Globus pallidus (tissue), 1 donor: Measurements from ENCODE around the gene EXOSC2.
A peak's percentile ranks its signal among the peaks of the same experiment; 100 is the strongest.

Experiments
- DNase-seq: peaks from one replicate; pipeline ENCODE4 v3.0.0-alpha.2; 2015; ENCODE audit warnings: low spot score

EXOSC2 gene

DNA sequence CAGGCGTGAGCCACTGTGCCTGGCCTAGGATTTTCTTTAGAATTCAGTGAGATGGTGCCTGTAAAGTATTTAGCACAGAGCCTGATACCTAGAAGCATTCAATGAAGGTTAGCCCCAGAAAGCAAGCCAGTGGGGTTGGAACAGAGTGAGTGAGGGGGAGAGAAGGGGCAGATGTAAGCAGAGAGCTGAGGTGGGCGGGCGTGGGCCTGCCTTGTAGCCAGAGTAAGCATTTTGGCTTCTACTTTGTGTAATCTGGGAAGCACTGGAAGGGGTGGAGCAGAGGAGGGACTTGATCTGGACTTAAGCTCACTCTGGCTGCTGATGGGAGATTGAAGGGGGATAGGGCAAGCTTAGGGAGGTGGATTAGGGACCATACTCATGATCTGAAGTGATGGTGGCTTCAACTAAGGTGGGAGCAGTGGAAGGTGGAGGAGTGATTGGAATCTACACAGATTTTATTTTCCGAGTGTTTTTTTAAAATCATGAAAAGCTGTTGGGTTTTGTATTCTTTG is 2.6 kb downstream of the EXOSC2 start:
- DNase-seq: no peak

DNA sequence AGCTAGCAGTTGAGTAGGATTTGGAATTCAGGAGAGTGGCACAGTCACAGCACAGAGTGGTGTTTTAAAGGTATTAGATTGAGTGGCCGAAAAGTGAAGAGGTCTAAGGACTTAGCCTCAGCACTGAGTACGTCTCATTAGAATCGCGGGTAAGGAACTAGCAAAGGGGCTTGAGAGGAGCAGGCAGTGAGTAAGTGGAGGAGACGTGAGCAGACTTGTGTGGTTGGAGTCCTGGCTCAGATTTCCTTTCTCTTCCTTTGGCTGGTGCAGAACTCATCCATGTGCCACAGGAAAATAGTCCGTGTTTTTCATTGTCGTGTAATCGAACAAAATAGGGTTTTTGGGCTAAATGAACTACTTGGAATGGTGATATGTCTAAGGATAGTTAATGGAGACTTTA is 3.4 kb downstream of the EXOSC2 start:
- DNase-seq: no peak

DNA sequence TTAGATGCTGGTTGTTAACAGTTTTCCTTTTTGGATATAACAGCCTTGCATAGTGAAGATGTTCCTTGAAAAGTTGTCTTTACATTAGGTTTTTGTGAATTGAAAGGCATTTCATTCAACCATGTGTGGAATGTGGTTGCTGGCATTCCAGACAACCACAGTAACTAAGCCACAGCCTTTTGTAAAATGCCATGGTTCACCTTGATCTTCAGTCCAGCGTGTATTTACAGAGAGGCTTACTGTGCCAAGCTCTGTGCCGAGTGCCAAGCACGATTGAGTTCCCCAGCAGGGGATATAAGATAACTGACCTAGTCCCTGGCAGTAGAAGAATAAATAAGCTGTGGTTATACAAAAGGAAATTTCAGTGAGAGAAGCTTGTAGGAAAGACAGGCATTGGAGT is 4.9 kb downstream of the EXOSC2 start:
- DNase-seq: no peak

DNA sequence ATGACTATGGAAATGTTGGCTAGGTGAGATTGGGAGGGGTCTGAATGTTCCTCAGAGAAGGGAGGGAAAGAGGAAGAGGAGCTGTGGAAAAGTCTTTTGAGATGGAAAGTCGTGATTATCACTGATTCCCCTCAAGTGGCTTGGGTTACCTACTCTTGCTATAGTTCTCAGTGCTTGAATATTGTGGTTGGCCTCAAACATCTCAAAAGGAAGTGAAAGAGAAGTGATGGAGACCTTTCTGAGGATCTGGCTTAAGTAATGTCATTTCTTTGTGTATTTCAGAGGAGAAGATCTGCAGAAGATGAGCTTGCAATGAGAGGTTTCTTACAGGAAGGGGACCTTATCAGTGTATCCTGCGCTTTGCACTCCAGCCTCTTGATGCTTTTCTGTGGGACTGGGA is 5.5 kb downstream of the EXOSC2 start:
- DNase-seq: no peak

DNA sequence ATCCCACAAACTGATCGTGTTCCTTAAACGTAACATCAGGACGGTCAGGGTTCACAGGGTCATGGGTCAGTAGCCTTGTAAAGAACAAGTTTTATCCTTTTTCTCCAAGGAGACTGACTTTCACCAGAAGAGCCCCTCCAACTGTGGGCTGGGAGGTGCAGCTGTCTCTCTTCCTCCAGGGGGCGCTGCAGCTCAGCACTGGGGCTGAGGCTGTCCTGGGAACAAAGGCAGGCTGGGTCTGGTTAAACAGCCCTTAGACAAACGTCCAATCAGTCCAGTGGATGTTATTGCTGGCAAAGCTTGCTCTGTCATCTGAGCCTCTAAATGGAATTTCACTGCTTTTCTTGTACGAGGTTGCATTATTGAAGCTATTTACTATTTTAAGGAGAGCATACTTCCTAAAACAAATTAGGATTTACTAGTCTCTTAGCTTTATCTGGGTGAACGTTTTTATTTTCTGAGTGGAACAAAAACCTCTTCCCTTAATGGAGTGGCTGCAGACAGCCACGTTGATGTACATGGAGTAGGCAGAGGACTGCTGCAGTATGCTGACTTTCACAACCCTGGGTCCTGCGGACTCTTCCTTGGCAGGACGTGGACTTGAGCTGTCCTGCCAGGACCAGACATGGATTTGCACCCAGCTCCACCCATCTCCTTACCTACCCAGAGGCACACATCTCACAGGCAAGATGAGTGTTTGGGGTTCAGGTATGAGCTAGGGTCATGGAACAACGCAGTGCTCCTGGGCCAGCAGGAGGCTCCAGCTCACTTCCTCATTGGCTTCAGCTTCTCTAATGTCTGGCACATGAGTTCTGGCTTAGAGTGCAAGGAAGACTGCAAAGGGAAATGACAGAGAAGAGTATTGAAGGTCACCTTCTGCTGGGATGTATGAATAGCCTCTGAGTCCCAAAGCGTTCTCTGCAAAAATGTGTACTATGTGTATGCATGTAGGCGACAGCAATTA is 7.8 kb downstream of the EXOSC2 start:
- DNase-seq: peak; percentile 84

DNA sequence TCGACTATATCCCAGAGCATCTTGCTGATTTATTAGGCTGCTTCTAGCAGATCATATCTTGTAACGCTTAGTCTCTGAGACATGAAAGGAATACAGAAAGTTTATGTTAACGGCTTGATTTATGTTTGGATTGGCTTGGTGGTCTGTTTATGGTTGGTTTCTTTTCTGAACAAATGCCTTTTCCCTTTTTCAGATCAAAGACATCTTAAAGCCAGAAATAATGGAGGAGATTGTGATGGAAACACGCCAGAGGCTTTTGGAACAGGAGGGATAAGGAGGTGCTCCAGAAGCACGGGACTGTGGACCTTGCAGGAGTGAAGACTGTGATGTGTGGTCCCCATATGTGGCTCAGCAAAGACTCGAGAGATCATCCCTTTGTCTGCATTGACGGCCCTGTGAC is 9.9 kb downstream of the EXOSC2 start:
- DNase-seq: no peak

DNA sequence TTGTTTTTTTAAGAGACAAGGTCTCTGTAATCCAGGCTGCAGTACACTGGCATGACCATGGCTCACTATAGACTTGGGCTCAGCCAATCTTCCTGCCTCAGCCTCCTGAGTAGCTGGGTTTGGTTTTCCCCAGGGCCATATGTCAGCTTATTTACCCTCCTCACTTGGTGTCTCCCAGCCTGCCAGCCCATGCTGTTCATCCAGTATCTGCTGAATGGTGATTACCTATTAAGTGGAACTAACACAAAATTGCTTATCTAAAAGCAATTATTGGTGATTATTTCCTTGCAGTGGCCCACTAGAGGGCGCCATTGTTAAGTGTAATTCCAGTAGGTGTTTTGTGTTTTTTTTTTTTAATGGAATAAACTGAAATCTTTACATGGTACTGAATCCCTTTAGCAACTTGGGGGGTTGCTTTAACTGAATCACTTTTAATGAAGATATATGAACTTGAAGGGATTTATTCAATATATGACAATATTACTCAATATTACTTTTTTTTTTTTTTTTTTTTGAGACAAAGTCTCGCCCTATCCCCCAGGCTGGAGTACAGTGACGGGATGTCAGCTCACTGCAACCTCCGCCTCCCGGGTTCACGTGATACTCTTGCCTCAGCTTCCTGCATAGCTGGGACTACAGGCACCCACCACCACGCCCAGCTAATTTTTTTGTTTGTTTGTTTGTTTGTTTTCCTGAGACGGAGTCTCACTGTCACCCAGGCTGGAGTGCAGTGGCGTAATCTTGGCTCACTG is 13.8 kb downstream of the EXOSC2 start:
- DNase-seq: peak; percentile 38

DNA sequence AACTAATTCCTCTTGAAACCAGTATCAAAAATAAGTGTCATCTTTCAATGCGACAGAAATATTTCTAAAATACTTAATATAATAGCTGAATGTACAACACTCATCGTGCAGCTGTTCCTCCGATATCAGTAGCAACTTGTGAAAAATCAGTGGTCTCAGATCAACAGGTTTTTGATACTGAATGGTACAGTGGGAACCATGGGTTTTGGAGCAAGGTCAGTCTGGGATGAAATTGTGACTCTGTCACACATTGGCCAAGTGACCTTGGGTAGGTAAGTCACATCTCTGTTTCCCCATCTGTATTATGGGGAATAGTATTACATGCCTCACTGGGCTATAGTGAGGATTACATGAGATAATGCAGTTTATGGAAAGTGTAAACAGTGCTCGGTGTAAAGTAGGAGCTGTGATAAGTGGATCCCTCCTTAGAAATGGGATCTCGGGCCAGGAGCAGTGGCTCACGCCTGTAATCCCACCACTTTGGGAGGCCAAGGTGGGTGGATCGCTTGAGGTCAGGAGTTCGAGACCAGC is 17.3 kb downstream of the EXOSC2 start:
- DNase-seq: no peak

DNA sequence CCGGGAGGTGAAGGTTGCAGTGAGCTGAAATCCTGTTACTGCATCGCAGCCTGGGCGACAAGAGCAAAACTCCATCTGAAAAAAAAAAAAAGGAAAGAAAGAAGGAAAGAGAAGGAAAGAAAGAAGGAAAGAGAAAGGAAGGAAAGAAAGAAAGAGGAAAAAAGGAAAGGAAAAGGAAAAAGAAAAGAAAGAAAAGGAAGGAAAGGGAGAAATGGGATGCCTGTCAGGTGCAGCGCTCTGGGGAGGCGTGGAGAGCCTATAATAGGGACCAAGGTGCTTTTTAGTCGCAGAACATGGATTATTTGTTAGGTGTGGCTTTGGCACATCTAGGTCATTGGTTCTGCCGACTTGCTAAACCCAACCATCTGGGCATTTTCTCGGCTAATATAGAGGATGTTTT is 17.9 kb downstream of the EXOSC2 start:
- DNase-seq: no peak

DNA sequence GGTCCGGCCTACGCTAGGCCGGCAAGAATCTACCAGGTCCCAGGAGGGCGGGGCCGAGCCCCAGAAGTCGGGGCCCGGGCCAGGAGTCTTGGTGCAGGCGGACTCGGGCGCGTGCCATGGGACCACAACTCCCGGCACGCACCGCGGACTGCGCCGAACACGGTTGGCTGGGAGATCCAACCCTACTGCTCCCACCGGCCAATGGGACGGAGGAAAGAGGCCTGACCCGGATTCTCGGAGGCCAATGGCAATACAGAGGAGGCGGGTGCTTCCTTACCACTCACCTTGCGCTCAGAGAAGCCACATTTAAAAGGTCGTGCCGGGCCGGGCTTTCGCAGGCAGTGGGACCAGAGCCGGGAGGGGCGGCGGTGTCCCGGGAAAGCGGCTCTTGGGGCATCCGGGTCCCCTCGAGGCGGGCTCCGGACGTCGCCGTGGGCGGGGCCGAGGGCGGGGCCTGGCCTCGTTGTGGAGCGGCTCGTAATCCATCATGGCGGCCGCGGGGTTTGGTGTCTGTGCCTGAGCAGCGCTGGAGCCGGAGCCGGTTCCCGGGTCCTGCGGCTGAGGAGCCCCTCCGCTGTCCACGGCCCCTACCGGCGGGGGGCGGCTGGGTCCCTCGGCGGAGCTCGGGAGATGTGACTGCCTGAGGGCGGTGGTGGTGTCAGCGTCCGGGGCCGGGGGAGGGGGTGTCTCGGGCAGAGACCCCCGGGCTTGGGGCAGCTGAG is 19.1 kb downstream of the EXOSC2 start:
- peak; percentile 97 for DNase-seq

DNA sequence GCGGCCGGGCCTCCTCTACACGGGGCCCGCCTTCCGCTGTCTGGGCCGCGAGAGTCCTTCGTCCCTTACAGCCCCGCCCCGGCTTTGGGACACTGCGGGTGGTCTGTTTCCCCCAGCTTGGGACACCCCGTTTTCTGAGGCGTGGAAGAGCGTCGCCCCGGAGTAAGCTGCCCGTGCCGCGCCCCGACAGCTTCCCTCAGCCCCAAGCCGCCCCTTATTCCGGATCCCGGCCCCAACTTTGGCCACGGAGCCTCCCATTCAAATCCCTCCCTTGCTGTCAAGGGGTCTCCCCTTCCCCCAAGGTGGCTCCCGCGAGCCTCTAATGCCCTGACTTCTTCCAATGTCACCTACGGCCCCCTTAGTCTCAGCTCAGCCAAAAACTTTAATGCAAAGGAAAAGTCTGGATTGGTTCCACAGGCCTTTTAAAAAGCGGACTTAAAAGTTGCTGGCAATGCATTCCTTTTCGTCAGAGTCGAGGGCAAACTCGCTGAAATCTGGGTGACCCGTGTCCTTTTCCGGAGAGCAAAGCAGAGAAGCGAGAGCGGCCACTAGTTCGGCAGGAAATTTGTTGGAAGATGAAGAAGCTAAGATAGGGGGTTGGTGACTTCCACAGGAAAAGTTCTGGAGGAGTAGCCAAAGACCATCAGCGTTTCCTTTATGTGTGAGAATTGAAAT is 19.8 kb downstream of the EXOSC2 start:
- peak; percentile 36 for DNase-seq

DNA sequence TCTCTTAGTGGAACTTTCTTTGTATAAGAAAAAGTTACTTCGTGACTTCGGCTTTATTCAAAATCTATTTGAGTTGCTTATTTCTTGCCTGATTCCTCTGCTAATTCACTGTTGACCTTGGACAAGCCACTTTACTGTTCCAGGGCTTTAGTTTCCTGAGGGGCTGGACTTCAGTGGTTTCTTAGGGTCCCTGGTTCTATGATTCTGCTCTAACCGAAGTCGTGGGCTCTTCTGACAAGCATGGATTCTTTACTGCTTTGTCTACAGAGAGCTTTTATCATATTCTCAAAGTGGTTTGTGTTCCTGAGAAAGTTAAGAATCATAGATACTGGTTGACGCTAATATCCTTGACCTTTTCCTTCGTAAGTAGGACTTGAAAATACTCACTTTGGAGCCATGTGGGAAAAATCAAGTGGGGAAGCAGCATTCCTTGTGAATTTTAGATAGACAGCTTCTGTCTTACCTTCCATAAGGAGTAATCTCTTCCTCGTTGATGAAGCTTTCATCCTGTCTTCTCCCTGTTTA is 21.1 kb downstream of the EXOSC2 start:
- no peak for DNase-seq

DNA sequence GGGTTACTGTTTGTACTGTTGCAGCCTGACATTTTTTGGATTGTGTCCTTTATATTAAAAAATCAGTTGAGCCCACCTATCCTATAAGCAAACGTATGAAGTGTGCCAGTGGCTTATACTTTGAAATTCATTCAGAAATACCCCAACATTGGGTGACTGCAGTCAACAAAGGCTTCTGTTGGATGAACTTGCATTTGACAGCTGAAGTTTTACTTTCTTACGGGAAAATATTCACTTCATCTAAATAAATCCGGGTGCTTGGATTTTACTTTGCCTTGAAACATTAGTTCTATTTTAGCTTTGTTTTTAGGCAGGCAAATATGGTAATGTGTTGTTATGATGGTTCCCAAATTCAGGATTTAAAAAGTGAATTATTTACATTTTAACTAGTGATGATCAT is 21.7 kb downstream of the EXOSC2 start:
- DNase-seq: no peak

DNA sequence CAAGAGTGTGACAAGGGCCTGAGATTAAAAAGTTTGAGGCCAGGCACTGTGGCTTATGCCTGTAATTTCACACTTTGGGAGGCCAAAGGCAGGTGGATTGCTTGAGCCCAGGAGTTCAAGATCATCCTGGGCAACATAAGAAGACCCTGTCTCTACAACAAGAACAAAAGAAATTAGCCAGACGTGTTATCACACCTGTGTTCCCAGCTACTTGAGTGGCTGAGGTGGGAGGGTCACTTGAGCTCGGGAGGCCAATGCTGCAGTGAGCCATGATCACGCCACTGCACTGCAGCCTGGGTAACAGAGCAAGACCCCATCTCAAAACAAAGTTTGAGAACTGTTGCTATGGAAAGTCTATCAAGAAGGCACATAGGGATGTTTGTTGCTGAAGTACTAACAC is 25.0 kb downstream of the EXOSC2 start:
- no peak for DNase-seq

DNA sequence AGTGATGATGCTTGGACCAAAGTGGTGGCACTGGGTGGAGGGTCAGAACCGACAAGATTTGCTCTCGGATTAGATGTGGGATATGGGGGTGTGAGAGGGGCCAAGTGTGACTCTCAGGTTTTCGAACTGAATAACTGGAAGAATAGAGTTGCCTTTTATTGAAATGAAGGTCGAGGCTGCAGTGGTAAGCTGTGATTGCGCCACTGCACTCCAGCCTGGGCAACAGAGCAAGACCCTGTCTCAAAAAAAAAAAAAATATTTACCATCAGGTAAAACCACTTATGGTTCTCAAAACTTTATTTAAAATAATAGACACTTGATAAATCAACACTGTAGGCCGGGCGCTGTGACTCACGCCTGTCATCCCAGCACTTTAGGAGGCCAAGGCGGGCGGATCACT is 27.2 kb downstream of the EXOSC2 start:
- DNase-seq: no peak

DNA sequence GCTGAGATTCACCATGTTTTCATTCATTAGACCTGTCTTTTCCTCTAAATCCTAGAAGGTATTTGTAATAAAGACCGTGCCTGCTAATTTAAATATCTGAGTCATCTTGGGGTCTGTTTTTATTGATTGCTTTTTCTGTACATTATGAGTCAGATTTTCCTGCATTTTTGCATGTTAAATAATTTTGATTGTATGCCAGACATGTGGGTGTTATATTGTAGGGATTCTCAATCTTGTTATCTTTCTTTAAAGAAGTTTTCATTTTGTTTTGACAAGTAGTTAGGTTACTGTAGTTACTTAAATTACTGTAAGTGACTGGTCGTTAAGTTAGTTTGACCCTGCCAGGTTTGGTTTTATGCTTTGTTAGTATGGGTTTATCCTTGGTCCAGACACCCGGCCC is 35.1 kb downstream of the EXOSC2 start:
- DNase-seq: no peak

DNA sequence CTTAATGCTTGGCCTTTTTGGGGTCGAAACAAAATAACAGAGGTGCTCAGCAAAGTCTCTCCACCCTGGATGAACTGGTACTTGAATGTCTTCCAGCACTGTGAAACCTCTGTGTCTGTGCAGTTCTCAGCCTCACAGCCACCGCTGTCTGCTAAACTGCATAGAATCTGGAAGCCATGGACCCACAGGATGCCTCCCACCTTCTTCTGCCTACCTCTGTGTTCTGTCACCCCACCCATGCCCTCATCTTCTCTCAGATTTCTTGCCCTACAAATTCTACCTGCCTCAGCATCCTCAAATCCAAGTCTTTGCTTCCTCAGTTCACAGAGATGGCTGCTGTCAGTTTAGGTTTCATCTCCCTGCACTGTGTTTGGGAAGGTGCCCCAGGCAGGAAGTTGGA is 35.6 kb downstream of the EXOSC2 start:
- DNase-seq: no peak

DNA sequence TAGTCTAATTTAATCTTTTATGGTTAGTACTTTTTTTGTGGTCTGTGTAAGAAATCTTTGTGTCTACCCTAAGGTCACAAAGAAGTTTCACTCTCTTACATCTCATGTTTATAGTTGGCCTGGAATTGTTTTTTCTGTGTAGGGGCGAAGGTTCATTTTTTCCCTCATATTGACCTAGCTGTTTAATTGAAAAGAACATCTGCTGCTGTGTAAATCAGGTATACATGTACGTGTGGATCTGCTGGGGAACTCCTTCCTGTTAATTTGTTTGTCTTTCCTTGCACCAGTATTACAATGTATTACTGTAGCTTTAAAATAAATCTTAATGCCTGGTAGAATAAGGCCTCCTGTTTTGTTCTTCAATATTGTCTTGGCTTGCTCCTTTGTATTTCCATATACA is 37.8 kb downstream of the EXOSC2 start:
- DNase-seq: no peak

DNA sequence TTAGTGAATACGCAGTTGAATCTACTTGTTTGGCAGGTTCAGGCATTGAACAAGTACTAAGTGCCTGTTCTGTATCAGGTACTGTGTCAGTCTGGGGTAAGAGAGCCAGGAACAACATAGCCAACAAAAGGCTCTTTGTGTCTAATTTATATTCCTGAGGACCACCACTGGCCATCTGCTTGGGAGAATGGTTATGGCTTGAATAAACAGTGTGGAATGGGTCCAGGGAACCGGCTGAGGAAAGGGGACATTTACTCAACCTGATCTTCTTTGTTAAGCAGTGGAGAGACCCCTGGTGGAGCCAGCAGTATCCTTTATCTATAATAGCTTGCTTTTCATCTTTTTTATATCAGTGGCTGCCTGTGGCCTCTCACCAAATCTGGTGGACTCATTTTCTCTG is 38.6 kb downstream of the EXOSC2 start:
- no peak for DNase-seq

DNA sequence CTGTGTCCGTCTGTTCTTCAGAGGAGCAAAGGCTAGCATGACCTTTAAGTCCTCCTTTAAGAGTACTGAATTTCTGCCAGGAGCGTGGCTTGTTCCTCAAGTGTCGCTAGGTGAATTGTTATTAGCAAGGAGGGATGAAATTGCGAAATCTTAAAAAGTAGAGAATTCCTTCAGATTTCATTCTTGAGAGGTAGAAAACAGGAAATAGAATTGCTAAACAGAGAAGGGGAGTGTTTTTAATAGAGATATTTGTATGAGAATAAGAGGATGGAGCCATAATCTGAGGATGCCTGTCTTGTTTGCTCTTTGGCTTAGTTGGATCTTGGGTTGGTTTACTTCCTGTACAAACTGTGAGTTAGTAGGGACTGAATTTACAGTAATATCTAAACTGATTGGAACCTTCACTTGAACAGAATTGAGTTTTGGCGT is 39.2 kb downstream of the EXOSC2 start:
- no peak for DNase-seq

DNA sequence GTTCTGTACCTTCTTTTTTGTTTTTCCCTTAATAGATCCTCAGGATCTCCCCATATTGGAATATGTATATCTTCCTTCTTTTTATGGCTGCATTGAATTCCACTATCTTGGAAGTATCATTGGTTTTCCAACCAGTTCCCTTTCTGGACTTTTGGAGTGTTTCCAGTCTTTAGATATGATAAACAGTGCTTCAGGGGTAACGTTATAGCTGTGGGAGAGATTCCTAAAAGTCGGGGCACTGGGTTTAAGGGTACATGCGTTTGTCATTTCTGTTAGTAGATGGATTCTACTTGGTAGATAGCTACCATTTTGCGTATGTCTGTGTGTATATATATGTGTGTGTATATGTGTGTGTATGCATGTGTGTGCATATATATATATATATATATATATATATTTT is 42.0 kb downstream of the EXOSC2 start:
- no peak for DNase-seq
